Chondrocyte (in vitro differentiated cells): ENCODE measurements around the gene ZNF654. TPM values are rescaled to one million over a fixed set of nuclear protein-coding genes. Genes with fewer than 3 reads are reported as not detected.

Experiments
- DNase-seq: peaks from one replicate; pipeline ENCODE4 v3.0.0; 2021; ENCODE audit warnings: mixed read lengths, low spot score
- H3K27ac Mint-ChIP-seq: one replicate; pipeline ENCODE4 v1.8.0; 2021; ENCODE audit warnings: mild to moderate bottlenecking, moderate library complexity, mixed read lengths; ENCODE audit not compliant: unreplicated experiment
- H3K27me3 Mint-ChIP-seq: 2 replicates; pipeline ENCODE4 v1.8.0; 2021; ENCODE audit warnings: low read depth, mixed read lengths
- H3K36me3 Mint-ChIP-seq: 2 replicates; pipeline ENCODE4 v1.8.0; 2021; ENCODE audit warnings: low read depth, mixed read lengths
- H3K4me1 Mint-ChIP-seq: 2 replicates; pipeline ENCODE4 v1.8.0; 2021; ENCODE audit warnings: low read depth, mild to moderate bottlenecking, mixed read lengths
- H3K4me3 Mint-ChIP-seq: one replicate; pipeline ENCODE4 v1.8.0; 2021; ENCODE audit warnings: mild to moderate bottlenecking, moderate library complexity, mixed read lengths; ENCODE audit not compliant: unreplicated experiment
- H3K9me3 Mint-ChIP-seq: 2 replicates; pipeline ENCODE4 v1.8.0; 2021; ENCODE audit warnings: low read depth, mixed read lengths
- CTCF ChIP-seq: fragments of 200-600 bp; sonication (generic); IDR thresholded peaks from 2 replicates; pipeline ENCODE4 v1.5.0; 2021; ENCODE audit warnings: antibody characterized with exemption, mild to moderate bottlenecking, moderate library complexity
- total RNA-seq: library from RNA; stranded (reverse); gene quantifications from 3 replicates; pipeline ENCODE4 v1.2.1, GENCODE V29; 2021

The ZNF654 gene
- total RNA-seq, 1 donor from 2014 or later: 11.7 TPM

- no peak for DNase-seq
- no peak for TF ChIP-seq CTCF
Measured at GRCh38 chr3:88040529-88040928, 18.5 kb upstream of the ZNF654 start.

DNA sequence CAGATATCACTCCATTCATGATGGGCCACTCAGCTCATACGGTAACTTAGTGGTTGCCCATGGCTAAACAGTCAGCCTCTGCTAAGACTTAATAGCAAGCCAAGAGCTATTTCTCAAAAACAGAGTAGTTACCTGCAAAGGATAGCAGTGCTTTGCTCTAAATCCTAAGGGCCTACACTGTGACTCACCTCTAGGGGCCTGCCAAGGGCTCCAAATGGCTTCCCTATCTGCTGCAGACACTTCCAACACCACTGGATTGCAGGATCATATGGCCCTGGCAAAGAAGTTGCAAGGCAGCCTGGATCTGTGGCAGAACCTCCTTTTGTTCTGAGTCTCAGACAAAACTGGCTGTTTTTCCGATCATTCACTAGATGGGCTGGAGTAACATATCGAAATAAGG lies 18.1 kb upstream of the ZNF654 start:
- no peak overlapping the region for H3K27ac Mint-ChIP-seq
- H3K4me3 Mint-ChIP-seq: no peak overlapping the region
- H3K4me1 Mint-ChIP-seq: no peaks in the 10 kb centered on the region
- H3K36me3 Mint-ChIP-seq: no peaks in the 10 kb centered on the region
- no peaks in the 10 kb centered on the region for H3K9me3 Mint-ChIP-seq
- TF ChIP-seq CTCF: no peak
- peaks cover 1% of the 10 kb centered on the region for H3K27me3 Mint-ChIP-seq
- DNase-seq: no peak

More at GRCh38 chr3:88040529-88040928, 18.5 kb upstream of the ZNF654 start:
- no peaks in the 10 kb centered on the region for H3K9me3 Mint-ChIP-seq
- no peaks in the 10 kb centered on the region for H3K36me3 Mint-ChIP-seq
- H3K27ac Mint-ChIP-seq: no peak overlapping the region
- peaks cover 1% of the 10 kb centered on the region for H3K27me3 Mint-ChIP-seq
- no peak overlapping the region for H3K4me3 Mint-ChIP-seq
- no peaks in the 10 kb centered on the region for H3K4me1 Mint-ChIP-seq

- no peaks in the 10 kb centered on the region for H3K4me1 Mint-ChIP-seq
- H3K27me3 Mint-ChIP-seq: no peaks in the 10 kb centered on the region
- no peak overlapping the region for H3K4me3 Mint-ChIP-seq
- H3K9me3 Mint-ChIP-seq: no peaks in the 10 kb centered on the region
- H3K36me3 Mint-ChIP-seq: no peaks in the 10 kb centered on the region
- no peak overlapping the region for H3K27ac Mint-ChIP-seq
- DNase-seq: no peak
- TF ChIP-seq CTCF: no peak
Measured at GRCh38 chr3:88044411-88044810, 14.6 kb upstream of the ZNF654 start.

DNA sequence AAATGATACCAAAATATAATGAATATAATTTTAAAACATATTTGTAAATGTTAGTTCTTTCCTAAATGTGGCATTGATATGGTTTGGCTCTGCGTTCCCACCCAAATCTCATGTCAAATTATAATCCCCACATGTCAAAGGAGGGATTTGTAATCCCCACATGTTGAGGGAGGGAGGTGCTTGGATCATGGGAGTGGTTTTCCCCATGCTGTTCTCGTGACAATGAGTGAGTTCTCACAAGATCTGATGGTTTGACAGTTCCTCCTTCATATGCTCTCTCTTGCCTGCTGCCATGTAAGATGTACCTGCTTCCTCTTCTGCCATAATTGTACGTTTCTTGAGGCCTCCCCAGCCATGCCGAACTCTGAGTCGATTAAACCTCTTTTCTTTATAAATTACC lies 12.3 kb upstream of the ZNF654 start:
- Mint-ChIP-seq H3K4me3 (no peak overlapping the region), H3K9me3 (no peaks in the 10 kb centered on the region), H3K27ac (no peak overlapping the region), H3K4me1 (no peaks in the 10 kb centered on the region), H3K36me3 (no peaks in the 10 kb centered on the region), H3K27me3 (no peaks in the 10 kb centered on the region)
- no peak for DNase-seq
- TF ChIP-seq CTCF: no peak

DNA sequence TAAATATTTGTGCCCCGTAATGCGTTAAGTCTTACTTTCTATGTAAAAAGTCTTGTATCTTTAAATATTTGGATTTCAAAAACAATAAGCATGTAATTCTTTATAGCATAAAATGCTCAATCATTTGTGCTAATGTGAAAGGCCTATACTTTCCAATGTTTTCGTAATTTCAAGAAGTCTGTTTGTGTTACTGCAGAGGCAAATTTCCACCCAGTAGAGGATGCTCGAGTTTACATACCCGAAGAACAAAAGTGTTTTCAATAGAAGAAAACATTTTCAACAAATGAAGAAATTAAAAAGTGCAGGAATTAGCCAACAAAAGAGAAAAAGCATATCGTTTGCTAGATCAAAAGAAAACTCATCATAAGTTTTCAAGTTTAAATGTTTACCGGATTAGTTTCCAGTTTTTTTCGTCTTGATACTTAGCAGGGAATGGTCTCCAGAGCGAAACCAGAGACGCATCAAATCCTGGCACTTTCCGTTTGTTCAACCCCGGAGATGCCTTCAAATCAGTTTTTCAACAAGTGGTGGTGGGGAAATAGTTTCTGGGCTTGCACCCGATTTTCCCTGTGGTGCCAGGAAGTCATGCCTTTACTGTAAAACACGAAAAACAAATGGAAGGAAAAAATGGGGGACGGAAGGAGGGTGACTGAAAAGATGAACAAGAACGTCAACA lies 1.3 kb upstream of the ZNF654 start:
- DNase-seq: no peak
- H3K4me1 Mint-ChIP-seq: peaks cover 32% of the 10 kb centered on the region
- H3K27me3 Mint-ChIP-seq: no peaks in the 10 kb centered on the region
- H3K36me3 Mint-ChIP-seq: peaks cover 14% of the 10 kb centered on the region
- H3K9me3 Mint-ChIP-seq: no peaks in the 10 kb centered on the region
- H3K27ac Mint-ChIP-seq: peak overlapping the region; percentile 92
- peak overlapping the region; percentile 97 for H3K4me3 Mint-ChIP-seq
- peak; percentile 68 for TF ChIP-seq CTCF
